NCI-H2081 treated with DMSO at 0.1 percent for 48 hours (cell line): ENCODE measurements around the gene ZBTB16.

Experiments used
- DNase-seq: peaks from one replicate; lab custom pipeline; 2025; lab: John Stamatoyannopoulos, UW

ZBTB16 gene

GRCh38 chr11:114167771-114168448 lies 108.4 kb downstream of the ZBTB16 start:
- DNase-seq: no peak

GRCh38 chr11:114168691-114169090 lies 109.2 kb downstream of the ZBTB16 start:
- DNase-seq: no peak

GRCh38 chr11:114169321-114169749 lies 109.8 kb downstream of the ZBTB16 start:
- no peak for DNase-seq

GRCh38 chr11:114169821-114170220 lies 110.3 kb downstream of the ZBTB16 start:
- DNase-seq: no peak

GRCh38 chr11:114170226-114170625 lies 110.7 kb downstream of the ZBTB16 start:
- no peak for DNase-seq

- DNase-seq: no peak
Measured at GRCh38 chr11:114171257-114172054, 111.9 kb downstream of the ZBTB16 start.

- no peak for DNase-seq
Measured at GRCh38 chr11:114172055-114172861, 112.7 kb downstream of the ZBTB16 start.

- DNase-seq: no peak
Measured at GRCh38 chr11:114172871-114173444, 113.4 kb downstream of the ZBTB16 start.

- DNase-seq: no peak
Measured at GRCh38 chr11:114173843-114174242, 114.3 kb downstream of the ZBTB16 start.

GRCh38 chr11:114174712-114175495 lies 115.4 kb downstream of the ZBTB16 start:
- no peak for DNase-seq

- no peak for DNase-seq
Measured at GRCh38 chr11:114175706-114176105, 116.2 kb downstream of the ZBTB16 start.

- no peak for DNase-seq
Measured at GRCh38 chr11:114176321-114176720, 116.8 kb downstream of the ZBTB16 start.

- no peak for DNase-seq
Measured at GRCh38 chr11:114178656-114179055, 119.1 kb downstream of the ZBTB16 start.

GRCh38 chr11:114179234-114179941 lies 119.9 kb downstream of the ZBTB16 start:
- no peak for DNase-seq

- no peak for DNase-seq
Measured at GRCh38 chr11:114180301-114181055, 121.0 kb downstream of the ZBTB16 start.

- DNase-seq: no peak
Measured at GRCh38 chr11:114181195-114181594, 121.7 kb downstream of the ZBTB16 start.

GRCh38 chr11:114181752-114182151 lies 122.2 kb downstream of the ZBTB16 start:
- DNase-seq: no peak

- DNase-seq: no peak
Measured at GRCh38 chr11:114182471-114183043, 123.0 kb downstream of the ZBTB16 start.

GRCh38 chr11:114183044-114183511 lies 123.6 kb downstream of the ZBTB16 start:
- DNase-seq: no peak
